GM19025 (cell line): Measurements from ENCODE around the gene XPNPEP1.

Experiments
- ATAC-seq: cut with Tn5 transposase; IDR thresholded peaks from one replicate; pipeline ENCODE4 v1.9.1; 2021; ENCODE audit warnings: mild to moderate bottlenecking, low read depth, moderate library complexity; ENCODE audit not compliant: unreplicated experiment

The XPNPEP1 gene

GRCh38 chr10:109922976-109923921 is at the start of gene XPNPEP1:
XPNPEP1 (minus strand) TSS chr10:109923511; CDS start chr10:109923433, 78 bp downstream.
- peak; percentile 96 for ATAC-seq

GRCh38 chr10:109972372-109973001 is 49.2 kb upstream of the XPNPEP1 start:
- ATAC-seq = no peak

- ATAC-seq = no peak
These were observed 48.3 kb upstream of the XPNPEP1 start for GRCh38 chr10:109971634-109972033.

DNA sequence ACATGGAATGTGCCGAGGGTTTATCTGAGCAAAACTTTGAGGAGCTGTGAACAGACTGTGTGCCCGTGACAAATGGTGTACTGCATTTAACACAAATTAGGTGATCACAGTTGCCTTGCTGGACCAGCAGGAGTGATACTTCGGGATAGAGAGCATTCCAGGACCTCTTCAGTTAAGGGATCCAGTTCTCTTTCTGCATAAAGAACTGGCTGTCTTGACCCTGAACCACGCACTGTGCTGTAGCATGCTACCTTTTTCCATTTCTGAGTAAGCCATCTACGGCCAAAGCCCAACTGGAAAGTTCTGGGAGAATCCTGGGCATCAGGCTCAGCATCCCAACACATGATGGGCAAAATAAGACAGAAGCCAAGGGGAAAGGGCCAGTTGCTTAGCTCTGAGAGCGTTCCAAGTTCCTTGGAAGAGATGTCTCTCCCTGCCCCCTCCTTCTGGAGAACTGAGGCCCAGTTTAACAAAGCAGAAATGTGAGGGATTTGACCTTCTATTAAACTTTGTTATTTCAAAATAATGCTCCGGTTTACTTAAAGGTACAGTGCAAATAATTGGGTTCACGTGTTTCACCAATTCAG is 46.5 kb upstream of the XPNPEP1 start:
- ATAC-seq = no peak

DNA sequence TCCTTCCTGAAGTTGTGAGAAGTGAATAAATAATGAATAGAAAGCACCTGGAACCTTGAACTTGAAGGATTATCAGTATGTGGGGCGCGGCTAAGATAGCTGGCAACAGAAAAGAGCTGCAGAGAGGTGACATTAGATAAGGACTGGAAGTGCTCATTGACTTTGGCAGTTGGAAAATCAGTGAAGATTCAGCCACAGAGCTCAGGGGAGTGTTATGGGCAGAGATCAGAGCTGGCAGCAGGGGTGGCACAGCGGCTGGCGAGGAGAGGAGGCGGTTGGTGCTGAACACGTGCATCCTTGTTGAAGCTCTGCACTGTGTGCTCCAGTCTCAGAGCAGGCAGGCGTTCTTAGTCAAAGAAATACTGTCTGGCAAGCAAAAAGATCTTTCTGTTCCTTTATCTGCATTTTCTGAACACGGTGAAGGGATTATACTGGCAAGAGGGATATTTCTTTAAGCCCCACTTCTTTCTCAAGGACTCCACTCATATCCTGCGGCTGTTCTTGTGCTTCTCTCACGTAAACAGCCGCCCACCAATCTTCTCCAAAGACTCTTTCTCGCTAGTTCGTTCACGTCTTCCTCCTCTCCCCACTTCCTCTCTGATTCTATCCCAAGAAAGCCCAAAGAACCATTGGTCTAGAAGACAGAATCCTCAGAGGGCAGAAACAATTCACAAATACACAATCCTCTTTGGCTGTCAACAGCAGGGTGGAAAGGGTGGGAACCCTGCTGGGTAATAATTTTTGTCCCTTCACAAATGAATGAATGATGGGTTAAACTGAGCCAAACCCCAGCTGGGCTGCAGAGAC is 45.8 kb upstream of the XPNPEP1 start:
- ATAC-seq = no peak

GRCh38 chr10:109967739-109968088 is 44.4 kb upstream of the XPNPEP1 start:
- no peak for ATAC-seq

DNA sequence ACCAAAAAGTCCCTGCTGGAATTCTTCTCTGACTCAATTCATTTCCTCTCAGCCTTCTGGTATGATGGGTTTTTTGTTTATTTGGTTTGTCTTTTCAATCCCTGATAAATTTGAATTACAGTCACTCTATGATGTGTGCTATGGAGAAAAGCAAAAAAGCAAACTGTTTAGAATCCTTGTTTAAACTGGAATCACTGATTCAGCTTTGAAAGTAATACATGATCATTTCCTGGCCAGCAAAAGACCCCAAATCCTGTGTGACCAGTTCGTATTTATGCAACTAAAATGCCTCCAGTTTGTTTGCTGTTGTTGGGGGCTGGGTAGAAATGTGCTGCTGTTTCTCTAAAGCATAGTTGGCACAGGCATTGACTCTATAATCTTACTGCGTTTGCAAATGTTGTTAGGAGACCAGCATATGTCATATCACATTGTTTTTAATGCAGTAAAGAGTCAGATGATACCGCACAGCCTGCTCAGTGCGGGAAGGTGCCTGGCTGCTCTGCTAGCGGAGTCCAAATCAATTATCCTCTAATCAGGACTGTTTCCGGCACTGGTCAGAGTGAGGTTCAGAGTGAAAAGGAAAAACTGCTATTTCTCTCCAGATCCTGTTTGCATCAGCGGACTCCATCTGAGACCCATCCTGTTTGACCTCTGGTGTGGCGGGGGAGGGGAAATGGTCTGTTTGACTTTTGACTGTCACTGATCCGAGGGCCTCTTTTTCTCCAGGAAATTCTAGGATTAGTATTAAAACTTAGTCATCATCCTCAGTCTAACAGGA is 43.8 kb upstream of the XPNPEP1 start:
- no peak for ATAC-seq

- ATAC-seq = no peak
These were observed 41.0 kb upstream of the XPNPEP1 start for GRCh38 chr10:109964318-109964717.

GRCh38 chr10:109963439-109963838 is 40.1 kb upstream of the XPNPEP1 start:
- ATAC-seq = no peak

- ATAC-seq = no peak
These were observed 38.9 kb upstream of the XPNPEP1 start for GRCh38 chr10:109962247-109962646.

GRCh38 chr10:109961174-109962001 is 38.1 kb upstream of the XPNPEP1 start:
- ATAC-seq = no peak

DNA sequence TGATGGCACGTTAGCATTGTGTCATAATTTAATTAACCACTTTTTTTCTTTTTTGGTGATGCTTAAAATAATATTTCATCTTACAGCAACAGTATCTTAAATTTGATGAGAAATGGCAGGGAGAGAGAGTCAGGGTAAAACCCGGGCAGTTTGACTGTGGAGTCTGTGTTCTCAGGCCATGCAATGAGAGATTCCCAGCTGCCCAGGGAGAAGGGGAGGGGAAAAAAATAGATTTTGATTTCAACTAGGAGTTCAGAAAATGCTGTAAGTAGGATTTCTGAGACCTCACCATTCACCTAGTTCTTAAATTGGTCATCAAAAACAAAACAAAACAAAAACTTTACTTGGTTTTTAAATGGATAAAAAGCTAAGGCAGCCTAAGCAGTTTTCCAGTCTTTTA is 37.4 kb upstream of the XPNPEP1 start:
- ATAC-seq = no peak

DNA sequence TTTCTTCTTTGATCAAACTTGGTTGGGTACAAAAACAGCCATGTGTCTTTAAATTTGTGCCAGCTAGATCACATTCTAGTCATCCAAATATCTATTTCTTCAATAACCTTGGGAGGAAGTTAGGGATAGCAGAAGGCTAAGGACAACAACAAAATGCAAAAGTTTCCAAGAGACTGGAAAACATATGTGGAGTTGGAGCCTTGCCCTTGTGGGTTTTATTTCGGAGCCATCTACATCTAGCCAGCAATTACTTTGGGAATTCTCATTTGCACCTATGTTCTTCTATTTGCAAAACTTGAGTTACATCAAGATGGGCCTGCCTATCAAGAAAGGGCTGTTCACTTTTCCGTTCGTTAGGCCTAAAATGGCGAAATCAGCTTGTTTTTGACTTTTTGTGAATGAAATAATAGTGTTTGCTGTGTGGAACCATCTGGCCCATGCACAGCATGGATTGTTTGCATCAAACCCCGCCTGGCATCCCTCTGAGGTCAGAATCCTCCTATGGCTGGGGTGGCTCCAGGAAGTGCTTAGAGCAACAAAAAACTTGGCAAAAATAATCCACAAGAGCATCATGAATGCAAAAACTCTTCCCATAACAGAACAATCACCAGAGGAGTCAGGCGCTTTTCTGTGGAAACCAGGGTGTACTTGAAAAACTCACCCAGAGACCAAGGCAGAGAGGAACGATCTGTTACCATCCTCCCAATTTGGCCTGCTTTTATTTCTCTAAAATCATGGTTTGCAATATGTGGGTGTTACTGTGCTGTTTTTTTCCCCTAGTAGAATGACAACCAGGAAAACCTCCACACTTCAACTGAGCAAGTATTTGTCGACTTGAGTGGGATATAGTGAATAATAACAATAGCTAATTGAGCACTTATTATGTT is 36.2 kb upstream of the XPNPEP1 start:
- ATAC-seq = no peak

GRCh38 chr10:109958059-109958458 is 34.7 kb upstream of the XPNPEP1 start:
- no peak for ATAC-seq

DNA sequence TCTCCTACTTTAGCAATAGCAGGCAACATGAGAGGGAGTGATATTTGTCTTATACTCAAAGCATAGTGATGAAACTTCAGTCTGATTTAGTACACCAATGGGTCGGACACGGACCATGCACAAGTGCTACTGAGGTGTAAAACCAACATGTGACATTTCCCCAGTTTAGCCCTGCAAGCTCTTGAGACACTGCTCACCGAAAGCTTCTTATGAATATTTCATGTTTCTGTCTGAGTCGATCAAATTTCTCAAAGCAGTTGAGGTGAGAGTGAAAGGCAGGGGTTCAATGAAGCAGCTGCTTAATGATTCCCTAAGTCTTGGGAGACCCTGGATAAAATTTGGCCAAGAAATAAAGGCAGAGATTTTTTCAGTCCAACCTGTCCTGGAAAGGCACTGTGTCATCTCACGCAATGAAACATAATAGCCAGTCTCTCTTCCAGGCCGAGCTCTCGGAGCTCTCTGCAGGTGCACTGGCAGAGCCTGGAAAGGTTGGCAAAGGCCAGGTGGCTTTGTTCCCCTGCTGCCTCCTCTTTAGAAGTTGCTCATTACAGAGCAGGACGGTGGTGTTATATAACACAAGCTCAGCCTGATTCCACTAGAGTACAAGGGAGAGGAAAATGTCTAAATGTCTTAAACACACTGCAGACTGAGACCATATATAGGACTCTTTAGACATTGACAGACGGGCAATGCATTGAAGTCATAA is 33.9 kb upstream of the XPNPEP1 start:
- peak; percentile 93 for ATAC-seq

GRCh38 chr10:109956454-109957091 is 33.3 kb upstream of the XPNPEP1 start:
- ATAC-seq = peak; percentile 61

GRCh38 chr10:109953766-109954165 is 30.5 kb upstream of the XPNPEP1 start:
- no peak for ATAC-seq
